PC-9 (cell line): ENCODE data around the gene DNM3.

Source experiments
- EZH2 ChIP-seq: fragments of 200-600 bp; sonication (generic); IDR thresholded peaks from 2 replicates; pipeline ENCODE4 v1.8.0; 2017; ENCODE audit warnings: antibody characterized with exemption, low read depth
- TF ChIP-seq, protein P1 (sequence below): fragments of 200-600 bp; sonication (generic); conservative IDR thresholded peaks from 2 replicates; pipeline ENCODE4 v1.6.1; 2017; ENCODE audit warnings: mixed run types, antibody characterized with exemption, mild to moderate bottlenecking, moderate library complexity

- TF ChIP-seq, protein P1, sequence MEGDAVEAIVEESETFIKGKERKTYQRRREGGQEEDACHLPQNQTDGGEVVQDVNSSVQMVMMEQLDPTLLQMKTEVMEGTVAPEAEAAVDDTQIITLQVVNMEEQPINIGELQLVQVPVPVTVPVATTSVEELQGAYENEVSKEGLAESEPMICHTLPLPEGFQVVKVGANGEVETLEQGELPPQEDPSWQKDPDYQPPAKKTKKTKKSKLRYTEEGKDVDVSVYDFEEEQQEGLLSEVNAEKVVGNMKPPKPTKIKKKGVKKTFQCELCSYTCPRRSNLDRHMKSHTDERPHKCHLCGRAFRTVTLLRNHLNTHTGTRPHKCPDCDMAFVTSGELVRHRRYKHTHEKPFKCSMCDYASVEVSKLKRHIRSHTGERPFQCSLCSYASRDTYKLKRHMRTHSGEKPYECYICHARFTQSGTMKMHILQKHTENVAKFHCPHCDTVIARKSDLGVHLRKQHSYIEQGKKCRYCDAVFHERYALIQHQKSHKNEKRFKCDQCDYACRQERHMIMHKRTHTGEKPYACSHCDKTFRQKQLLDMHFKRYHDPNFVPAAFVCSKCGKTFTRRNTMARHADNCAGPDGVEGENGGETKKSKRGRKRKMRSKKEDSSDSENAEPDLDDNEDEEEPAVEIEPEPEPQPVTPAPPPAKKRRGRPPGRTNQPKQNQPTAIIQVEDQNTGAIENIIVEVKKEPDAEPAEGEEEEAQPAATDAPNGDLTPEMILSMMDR, result no peak
- TF ChIP-seq EZH2, result no peak
These were observed 19.4 kb downstream of the DNM3 start for GRCh38 chr1:171860696-171861095.
